ENCODE measurements around the gene CCDC7. TPM values are rescaled to one million over a fixed set of nuclear protein-coding genes. Genes with fewer than 3 reads are reported as not detected.
"Not testable (repeated sequence)": the region's sequence is repeated elsewhere in the genome, so short reads cannot be mapped to it uniquely, and the experiment has no call there.

Gene CCDC7
- 12.5 and 12.6 TPM in 2 replicates for total RNA-seq
- long read RNA-seq, partial matches to known transcripts: 0 of 3 reads
- long read RNA-seq, other reads (novel, unspliced or antisense): 3 of 3 reads

GRCh38 chr10:32445740-32446535 is at the start of gene CCDC7:
Gene CCDC7 (plus strand): TSS chr10:32446140. CDS start chr10:32451643, 5,503 bp downstream.
- peak; percentile 93 for DNase-seq (ENCODE audit: extremely low spot score, unreplicated experiment)
- Mint-ChIP-seq H3K36me3 (ENCODE audit: unreplicated experiment) (peaks cover 2% of the 10 kb centered on the region), H3K4me3 (ENCODE audit: unreplicated experiment) (peak within 1 kb of the TSS; percentile 88), H3K27me3 (ENCODE audit: unreplicated experiment) (peaks cover 25% of the 10 kb centered on the region), H3K9me3 (ENCODE audit: unreplicated experiment) (peaks cover 5% of the 10 kb centered on the region), H3K4me1 (ENCODE audit: unreplicated experiment) (peaks cover 13% of the 10 kb centered on the region), H3K27ac (ENCODE audit: unreplicated experiment) (peak within 1 kb of the TSS; percentile 99)
- TF ChIP-seq CTCF (IDR thresholded peaks at IDR 0.05): peak; percentile 49

- not testable (repeated sequence) for DNase-seq (ENCODE audit: extremely low spot score, unreplicated experiment); H3K9me3 Mint-ChIP-seq (ENCODE audit: unreplicated experiment); H3K4me1 Mint-ChIP-seq (ENCODE audit: unreplicated experiment); H3K4me3 Mint-ChIP-seq (ENCODE audit: unreplicated experiment); H3K36me3 Mint-ChIP-seq (ENCODE audit: unreplicated experiment); H3K27me3 Mint-ChIP-seq (ENCODE audit: unreplicated experiment); H3K27ac Mint-ChIP-seq (ENCODE audit: unreplicated experiment)
Observed at GRCh38 chr10:32397163-32397562, 48.8 kb upstream of the CCDC7 start.

GRCh38 chr10:32399720-32400119 is 46.2 kb upstream of the CCDC7 start:
- H3K36me3 Mint-ChIP-seq (ENCODE audit: unreplicated experiment); DNase-seq (ENCODE audit: extremely low spot score, unreplicated experiment); H3K27ac Mint-ChIP-seq (ENCODE audit: unreplicated experiment); H3K27me3 Mint-ChIP-seq (ENCODE audit: unreplicated experiment); H3K9me3 Mint-ChIP-seq (ENCODE audit: unreplicated experiment); H3K4me1 Mint-ChIP-seq (ENCODE audit: unreplicated experiment); H3K4me3 Mint-ChIP-seq (ENCODE audit: unreplicated experiment): not testable (repeated sequence)

- no peak for TF ChIP-seq CTCF (IDR thresholded peaks at IDR 0.05)
- no peaks in the 10 kb centered on the region for H3K4me1 Mint-ChIP-seq (ENCODE audit: unreplicated experiment)
Observed at GRCh38 chr10:32400961-32401360, 45.0 kb upstream of the CCDC7 start.

GRCh38 chr10:32402499-32402898 is 43.4 kb upstream of the CCDC7 start:
- Mint-ChIP-seq H3K4me1 (ENCODE audit: unreplicated experiment) (no peaks in the 10 kb centered on the region), H3K36me3 (ENCODE audit: unreplicated experiment) (no peaks in the 10 kb centered on the region), H3K9me3 (ENCODE audit: unreplicated experiment) (no peaks in the 10 kb centered on the region), H3K4me3 (ENCODE audit: unreplicated experiment) (no peak overlapping the region), H3K27ac (ENCODE audit: unreplicated experiment) (no peak overlapping the region), H3K27me3 (ENCODE audit: unreplicated experiment) (no peaks in the 10 kb centered on the region)
- DNase-seq (ENCODE audit: extremely low spot score, unreplicated experiment): no peak
- TF ChIP-seq CTCF (IDR thresholded peaks at IDR 0.05): no peak

More at GRCh38 chr10:32400961-32401360, 45.0 kb upstream of the CCDC7 start:
- H3K36me3 Mint-ChIP-seq (ENCODE audit: unreplicated experiment): no peaks in the 10 kb centered on the region
- no peaks in the 10 kb centered on the region for H3K9me3 Mint-ChIP-seq (ENCODE audit: unreplicated experiment)
- DNase-seq (ENCODE audit: extremely low spot score, unreplicated experiment): no peak
- no peak overlapping the region for H3K4me3 Mint-ChIP-seq (ENCODE audit: unreplicated experiment)
- no peak overlapping the region for H3K27ac Mint-ChIP-seq (ENCODE audit: unreplicated experiment)
- peaks cover 4% of the 10 kb centered on the region for H3K27me3 Mint-ChIP-seq (ENCODE audit: unreplicated experiment)

- TF ChIP-seq CTCF (IDR thresholded peaks at IDR 0.05): no peak
Observed at GRCh38 chr10:32403091-32403490, 42.8 kb upstream of the CCDC7 start.

More at GRCh38 chr10:32403091-32403490, 42.8 kb upstream of the CCDC7 start:
- Mint-ChIP-seq H3K36me3 (ENCODE audit: unreplicated experiment) (no peaks in the 10 kb centered on the region), H3K9me3 (ENCODE audit: unreplicated experiment) (no peaks in the 10 kb centered on the region), H3K4me3 (ENCODE audit: unreplicated experiment) (no peak overlapping the region), H3K27ac (ENCODE audit: unreplicated experiment) (no peak overlapping the region), H3K4me1 (ENCODE audit: unreplicated experiment) (no peaks in the 10 kb centered on the region), H3K27me3 (ENCODE audit: unreplicated experiment) (no peaks in the 10 kb centered on the region)
- no peak for DNase-seq (ENCODE audit: extremely low spot score, unreplicated experiment)
